Measurements from ENCODE around the gene CRIP2. TPM values are rescaled to one million over a fixed set of nuclear protein-coding genes. Genes with fewer than 3 reads are reported as not detected.

CRIP2 gene
- total and polyA plus RNA-seq, 4 donors = 4.3 to 40.0 (median 20.7) TPM

DNA sequence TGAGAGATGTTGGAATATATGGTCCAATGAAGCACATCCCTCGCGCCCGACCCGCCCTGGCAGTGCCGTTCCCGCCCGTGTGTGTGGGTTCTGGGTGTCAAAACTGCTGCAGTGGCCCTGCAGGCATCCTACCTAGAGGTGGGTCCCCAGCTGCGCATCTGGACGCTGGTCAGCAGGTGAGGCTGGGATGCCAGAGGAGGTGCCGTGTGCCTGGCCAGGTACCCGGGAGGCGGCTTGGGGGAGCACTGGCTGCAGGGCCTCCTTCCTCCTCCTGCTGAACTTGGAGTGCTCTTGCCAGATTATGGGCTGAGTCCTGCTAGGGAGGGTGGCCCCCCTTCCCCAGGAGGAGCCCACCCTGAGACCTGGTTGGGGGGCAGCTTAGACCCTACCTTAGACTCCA lies 49.8 kb upstream of the CRIP2 start:
- no peak for TF ChIP-seq RXRA (IDR thresholded peaks at IDR 0.05)
- no peak for TF ChIP-seq TAF1 (conservative IDR thresholded peaks at IDR 0.05)
- TF ChIP-seq HNF4G (IDR thresholded peaks at IDR 0.05) = no peak
- no peak for TF ChIP-seq FOXA2 (IDR thresholded peaks at IDR 0.05)
- TF ChIP-seq ATF3 (IDR thresholded peaks at IDR 0.05) = no peak
- no peak for TF ChIP-seq REST (IDR thresholded peaks at IDR 0.05)
- no peak for TF ChIP-seq EGR1 (IDR thresholded peaks at IDR 0.05; ENCODE audit: low read depth in 2 of 2)
- no peak for TF ChIP-seq JUND (IDR thresholded peaks at IDR 0.05)
- TF ChIP-seq YY1 (IDR thresholded peaks at IDR 0.05) = no peak
- no peak for TF ChIP-seq HNF4A (conservative IDR thresholded peaks at IDR 0.05)
- TF ChIP-seq ZBTB33 (IDR thresholded peaks at IDR 0.05) = no peak
- no peak for TF ChIP-seq NR2F2 (IDR thresholded peaks at IDR 0.05)
- TF ChIP-seq RAD21 (IDR thresholded peaks at IDR 0.05) = no peak
- no peak for TF ChIP-seq GABPA (IDR thresholded peaks at IDR 0.05 in 1 of 2, conservative IDR thresholded peaks at IDR 0.05 in 1 of 2)
- no peak for TF ChIP-seq FOXA1 (IDR thresholded peaks at IDR 0.05)
- no peak for TF ChIP-seq SP1 (IDR thresholded peaks at IDR 0.05)
- TF ChIP-seq MAX (IDR thresholded peaks at IDR 0.05) = no peak
- no peak for TF ChIP-seq CTCF (IDR thresholded peaks at IDR 0.05; ENCODE audit: low read depth, low read length, missing input control)
- DNase-seq (ENCODE audit: low spot score) = no peak
- H3K4me1 ChIP-seq (ENCODE audit: control insufficient read depth in 4 of 4, insufficient read depth in 4 of 4, low read length in 3 of 4) = peaks cover 12 to 29% (median 19%) of the 10 kb centered on the region in 4 donors

More for the DNA sequence above, 49.8 kb upstream of the CRIP2 start:
- no peak overlapping the region for H3K4me3 ChIP-seq (ENCODE audit: low read depth in 1 of 3, low read length in 3 of 3)
- peaks cover 0 to 6% (median 2%) of the 10 kb centered on the region in 4 donors for H3K36me3 ChIP-seq (ENCODE audit: control insufficient read depth in 4 of 4, insufficient read depth in 3 of 4, low read depth in 1 of 4, low read length in 3 of 4)
- H3K27ac ChIP-seq (ENCODE audit: low read depth in 1 of 2, low read length in 2 of 2) = no peak overlapping the region
- H3K27me3 ChIP-seq (ENCODE audit: control insufficient read depth in 4 of 4, insufficient read depth in 4 of 4, low read length in 3 of 4) = no peaks in the 10 kb centered on the region
- no peak overlapping the region for H3K9ac ChIP-seq (ENCODE audit: low read depth in 1 of 2, low read length in 2 of 2)
- no peaks in the 10 kb centered on the region for H3K9me3 ChIP-seq (ENCODE audit: control insufficient read depth in 4 of 4, low read length in 3 of 4)
- WGBS = 97% methylated on average over 12 of the region's 12 CpGs

Measured in liver (tissue), 9 donors.